ENCODE data around the gene EMX1. TPM values are rescaled to one million over a fixed set of nuclear protein-coding genes. Genes with fewer than 3 reads are reported as not detected.
A peak's percentile ranks its signal among the peaks of the same experiment; 100 is the strongest.

The EMX1 gene
- total RNA-seq, 2 experiments from 2014 or later: not detected

DNA sequence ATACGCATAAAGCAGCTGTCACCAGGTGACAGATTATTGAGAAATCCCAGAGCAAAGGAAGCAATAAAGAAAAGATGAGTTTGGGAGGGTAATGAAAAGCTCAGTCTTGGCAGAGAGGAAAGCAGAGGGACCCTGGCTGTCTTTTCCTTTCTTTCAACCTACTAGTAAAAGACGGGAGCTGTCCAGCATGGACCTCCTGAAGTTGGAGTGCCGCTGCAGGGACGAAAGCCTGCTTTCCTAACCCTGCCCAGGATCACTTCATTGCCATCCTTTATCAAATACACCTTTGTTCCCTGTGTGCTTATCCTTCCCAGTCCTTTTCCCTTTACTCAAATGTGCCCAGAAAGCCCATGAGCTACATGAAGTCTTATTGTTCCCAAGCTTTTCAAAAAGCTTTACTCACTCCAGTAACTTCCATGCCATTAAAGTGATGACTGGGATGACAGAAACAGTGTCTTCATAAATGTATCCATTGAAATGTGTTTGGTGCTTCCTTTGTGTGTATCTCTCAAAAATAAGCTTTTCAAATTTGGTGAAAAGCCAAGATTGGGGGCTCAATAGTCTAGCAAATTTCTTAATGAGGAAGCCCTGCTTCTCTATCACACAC lies 33.9 kb upstream of the EMX1 start:
- BruUV-seq (replicated peaks): no TSS peak
- intact Hi-C loops (cut with micrococcal nuclease; ENCODE audit: unreplicated experiment): no loop called here
- no peaks in the 10 kb centered on the region for H3K79me2 ChIP-seq (ENCODE audit: insufficient read depth, low read depth, low read length)
- H3K36me3 ChIP-seq (ENCODE audit: insufficient read depth, low read length): no peaks in the 10 kb centered on the region
- CTCF ChIA-PET (ENCODE audit: unreplicated experiment): no interaction called here
- H4K20me1 ChIP-seq (ENCODE audit: insufficient read depth, low read length): no peaks in the 10 kb centered on the region
- no peak overlapping the region for H3K4me2 ChIP-seq (ENCODE audit: low read length)
- no peaks in the 10 kb centered on the region for H3K9me2 ChIP-seq (ENCODE audit: insufficient read depth, low read length)
- H3K4me3 ChIP-seq (ENCODE audit: low read depth, low read length, poor library complexity, severe bottlenecking): no peak overlapping the region
- POLR2A ChIA-PET: interaction anchor here (0.5 to 0.8 kb wide), 2 partner anchors 47 to 56 kb away, joined by 3 to 4 read pairs; no protein-coding TSS in a partner anchor
- no peak overlapping the region for H3K27ac ChIP-seq (ENCODE audit: low read depth, low read length, poor library complexity, severe bottlenecking)
- DNase-seq (ENCODE audit: low spot score): peak; percentile 20
- no peaks in the 10 kb centered on the region for H3K4me1 ChIP-seq (ENCODE audit: insufficient read depth, low read length, poor library complexity, severe bottlenecking)
- no peak overlapping the region for H2AFZ ChIP-seq (ENCODE audit: low read length)
- TF ChIP-seq, protein P1, sequence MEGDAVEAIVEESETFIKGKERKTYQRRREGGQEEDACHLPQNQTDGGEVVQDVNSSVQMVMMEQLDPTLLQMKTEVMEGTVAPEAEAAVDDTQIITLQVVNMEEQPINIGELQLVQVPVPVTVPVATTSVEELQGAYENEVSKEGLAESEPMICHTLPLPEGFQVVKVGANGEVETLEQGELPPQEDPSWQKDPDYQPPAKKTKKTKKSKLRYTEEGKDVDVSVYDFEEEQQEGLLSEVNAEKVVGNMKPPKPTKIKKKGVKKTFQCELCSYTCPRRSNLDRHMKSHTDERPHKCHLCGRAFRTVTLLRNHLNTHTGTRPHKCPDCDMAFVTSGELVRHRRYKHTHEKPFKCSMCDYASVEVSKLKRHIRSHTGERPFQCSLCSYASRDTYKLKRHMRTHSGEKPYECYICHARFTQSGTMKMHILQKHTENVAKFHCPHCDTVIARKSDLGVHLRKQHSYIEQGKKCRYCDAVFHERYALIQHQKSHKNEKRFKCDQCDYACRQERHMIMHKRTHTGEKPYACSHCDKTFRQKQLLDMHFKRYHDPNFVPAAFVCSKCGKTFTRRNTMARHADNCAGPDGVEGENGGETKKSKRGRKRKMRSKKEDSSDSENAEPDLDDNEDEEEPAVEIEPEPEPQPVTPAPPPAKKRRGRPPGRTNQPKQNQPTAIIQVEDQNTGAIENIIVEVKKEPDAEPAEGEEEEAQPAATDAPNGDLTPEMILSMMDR (conservative IDR thresholded peaks at IDR 0.05; ENCODE audit: low read length): no peak
- TF ChIP-seq EZH2phosphoT487 (IDR thresholded peaks at IDR 0.05; ENCODE audit: borderline replicate concordance, low read depth, low read length): no peak
- no peaks in the 10 kb centered on the region for H3K9me3 ChIP-seq (ENCODE audit: low read length)

DNA sequence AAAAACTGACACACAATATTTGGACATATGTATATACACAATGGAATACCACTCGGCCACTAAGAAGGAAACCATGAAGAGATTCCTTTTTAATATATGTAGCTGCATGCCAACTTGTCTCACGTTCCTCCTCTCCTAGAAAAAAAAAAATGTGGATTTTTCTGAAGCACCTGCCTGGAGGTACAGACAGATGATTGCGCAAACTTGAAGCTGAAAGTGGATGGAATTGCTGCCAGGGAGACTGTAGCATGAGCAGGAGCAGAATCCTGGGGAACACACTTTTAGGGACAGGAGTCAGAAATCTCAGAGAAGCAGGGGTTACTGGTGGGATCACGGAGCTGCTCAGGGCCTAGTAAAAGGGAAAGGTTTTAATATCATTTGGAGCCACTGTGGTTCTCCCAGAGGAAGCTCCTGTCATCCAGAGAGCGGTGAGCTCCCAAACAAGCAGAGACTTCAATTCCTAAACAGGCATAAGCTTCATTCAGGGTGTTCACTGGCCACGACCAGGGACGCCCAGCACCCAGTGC lies 30.8 kb upstream of the EMX1 start:
- Histone ChIP-seq H3K27ac (ENCODE audit: low read depth, low read length, poor library complexity, severe bottlenecking) (no peak overlapping the region), H3K36me3 (ENCODE audit: insufficient read depth, low read length) (no peaks in the 10 kb centered on the region), H3K9me2 (ENCODE audit: insufficient read depth, low read length) (no peaks in the 10 kb centered on the region), H4K20me1 (ENCODE audit: insufficient read depth, low read length) (no peaks in the 10 kb centered on the region), H2AFZ (ENCODE audit: low read length) (no peak overlapping the region), H3K9me3 (ENCODE audit: low read length) (no peaks in the 10 kb centered on the region), H3K4me2 (ENCODE audit: low read length) (no peak overlapping the region), H3K4me3 (ENCODE audit: low read depth, low read length, poor library complexity, severe bottlenecking) (no peak overlapping the region), H3K79me2 (ENCODE audit: insufficient read depth, low read depth, low read length) (no peaks in the 10 kb centered on the region), H3K4me1 (ENCODE audit: insufficient read depth, low read length, poor library complexity, severe bottlenecking) (no peaks in the 10 kb centered on the region)
- POLR2A ChIA-PET: no interaction called here
- no peak for DNase-seq (ENCODE audit: low spot score)
- TF ChIP-seq, protein P1 (conservative IDR thresholded peaks at IDR 0.05; ENCODE audit: low read length): no peak
- no peak for TF ChIP-seq EZH2phosphoT487 (IDR thresholded peaks at IDR 0.05; ENCODE audit: borderline replicate concordance, low read depth, low read length)
- BruUV-seq (replicated peaks): no TSS peak
- CTCF ChIA-PET (ENCODE audit: unreplicated experiment): interaction anchor here (0.6 to 0.7 kb wide), 2 partner anchors 9 to 49 kb away, joined by 3 read pairs; no protein-coding TSS in a partner anchor
- intact Hi-C loops (cut with micrococcal nuclease; ENCODE audit: unreplicated experiment): no loop called here

DNA sequence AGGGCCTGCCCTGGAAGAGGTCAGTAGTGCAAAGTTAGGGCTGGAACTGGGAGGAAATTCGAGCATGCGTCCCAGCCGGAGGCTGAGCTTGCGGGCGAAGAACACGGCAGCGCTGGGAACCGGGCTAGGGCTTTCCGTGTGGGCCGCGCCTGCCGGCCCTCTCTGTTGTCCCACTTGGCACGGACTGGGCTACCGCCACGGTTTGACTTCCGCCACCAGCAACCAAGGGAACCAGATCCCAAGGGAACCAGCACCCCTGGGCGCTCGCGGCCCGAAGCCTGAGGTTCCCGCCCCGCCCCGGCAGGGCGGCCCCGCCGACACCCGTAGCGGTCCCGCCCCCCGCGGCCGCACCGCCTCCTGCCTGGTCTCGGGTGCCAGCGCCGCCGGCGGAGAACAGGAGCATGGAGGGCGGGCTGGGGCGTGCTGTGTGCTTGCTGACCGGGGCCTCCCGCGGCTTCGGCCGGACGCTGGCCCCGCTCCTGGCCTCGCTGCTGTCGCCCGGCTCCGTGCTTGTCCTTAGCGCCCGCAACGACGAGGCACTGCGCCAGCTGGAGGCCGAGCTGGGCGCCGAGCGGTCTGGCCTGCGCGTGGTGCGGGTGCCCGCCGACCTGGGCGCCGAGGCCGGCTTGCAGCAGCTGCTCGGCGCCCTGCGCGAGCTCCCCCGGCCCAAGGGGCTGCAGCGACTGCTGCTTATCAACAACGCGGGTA lies 30.1 kb upstream of the EMX1 start, which contains the start of gene SPR:
TSS of gene SPR (plus strand) at position 377 of the 708 bp plus-strand sequence. CDS start at position 402, 25 bp downstream.
- Histone ChIP-seq H3K9me3 (ENCODE audit: low read length) (no peaks in the 10 kb centered on the region), H3K36me3 (ENCODE audit: insufficient read depth, low read length) (no peaks in the 10 kb centered on the region), H3K9me2 (ENCODE audit: insufficient read depth, low read length) (no peaks in the 10 kb centered on the region), H4K20me1 (ENCODE audit: insufficient read depth, low read length) (no peaks in the 10 kb centered on the region), H3K4me3 (ENCODE audit: low read depth, low read length, poor library complexity, severe bottlenecking) (no peak within 1 kb of the TSS), H3K27ac (ENCODE audit: low read depth, low read length, poor library complexity, severe bottlenecking) (no peak within 1 kb of the TSS), H3K4me2 (ENCODE audit: low read length) (peak within 1 kb of the TSS; percentile 26), H3K79me2 (ENCODE audit: insufficient read depth, low read depth, low read length) (no peaks in the 10 kb centered on the region), H2AFZ (ENCODE audit: low read length) (no peak within 1 kb of the TSS), H3K4me1 (ENCODE audit: insufficient read depth, low read length, poor library complexity, severe bottlenecking) (no peaks in the 10 kb centered on the region)
- ChIA-PET CTCF (ENCODE audit: unreplicated experiment) (interaction anchor here (0.7 kb wide), 1 partner anchor 9 kb away, joined by 3 read pairs; no protein-coding TSS in a partner anchor), POLR2A (no interaction called here)
- TF ChIP-seq, protein P1 (conservative IDR thresholded peaks at IDR 0.05; ENCODE audit: low read length): no peak
- no peak for TF ChIP-seq EZH2phosphoT487 (IDR thresholded peaks at IDR 0.05; ENCODE audit: borderline replicate concordance, low read depth, low read length)
- intact Hi-C loops (cut with micrococcal nuclease; ENCODE audit: unreplicated experiment): no loop called here
- BruUV-seq (replicated peaks): no TSS peak
- no peak for DNase-seq (ENCODE audit: low spot score)
